ENCODE data around the gene HSD17B3. TPM values are rescaled to one million over a fixed set of nuclear protein-coding genes. Genes with fewer than 3 reads are reported as not detected.
"Not testable (repeated sequence)": the region's sequence is repeated elsewhere in the genome, so short reads cannot be mapped to it uniquely, and the experiment has no call there.

The HSD17B3 gene
- total RNA-seq, 1 donor from 2014 or later: not detected

DNA sequence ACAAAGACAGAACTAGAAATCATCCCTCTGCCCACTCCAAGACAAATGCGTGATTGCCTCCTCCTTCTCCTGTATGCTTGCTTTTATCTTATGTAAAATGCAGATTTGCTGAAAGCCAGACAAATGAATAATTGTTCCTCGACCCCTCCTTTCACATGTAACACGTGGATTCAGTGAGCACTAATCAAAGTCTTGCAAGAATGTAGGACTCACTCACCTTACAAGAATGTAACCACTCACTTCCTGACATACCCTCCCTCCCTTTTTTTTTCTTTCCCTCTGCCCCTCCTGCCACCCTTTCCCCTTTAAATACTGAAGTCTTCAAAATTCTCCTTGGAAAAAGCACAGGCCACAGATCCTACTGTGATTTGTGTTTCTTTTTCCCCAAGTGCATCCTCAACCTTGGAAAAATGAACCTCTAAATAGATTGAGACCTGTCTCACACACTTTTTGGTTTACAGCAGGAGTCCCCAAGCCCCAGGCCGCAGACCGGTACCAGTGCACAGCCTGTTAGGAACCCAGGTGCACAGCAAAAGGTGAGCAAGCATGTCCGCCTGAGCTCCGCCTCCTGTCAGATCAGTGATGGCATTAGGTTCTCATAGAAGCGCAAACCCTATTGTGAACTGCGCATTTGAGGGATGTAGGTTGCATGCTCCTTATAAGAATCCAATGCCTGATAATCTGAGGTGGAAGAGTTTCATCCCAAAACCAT, 29.4 kb upstream of the HSD17B3 start:
- no peaks in the 10 kb centered on the region for H3K4me1 Mint-ChIP-seq (ENCODE audit: unreplicated experiment)
- H3K36me3 Mint-ChIP-seq: peaks cover 5% of the 10 kb centered on the region
- no peak for DNase-seq (ENCODE audit: extremely low spot score, unreplicated experiment)
- H3K4me3 Mint-ChIP-seq: no peak overlapping the region
- peak overlapping the region; percentile 9 for H3K27ac Mint-ChIP-seq
- no peaks in the 10 kb centered on the region for H3K27me3 Mint-ChIP-seq
- TF ChIP-seq, protein P1, sequence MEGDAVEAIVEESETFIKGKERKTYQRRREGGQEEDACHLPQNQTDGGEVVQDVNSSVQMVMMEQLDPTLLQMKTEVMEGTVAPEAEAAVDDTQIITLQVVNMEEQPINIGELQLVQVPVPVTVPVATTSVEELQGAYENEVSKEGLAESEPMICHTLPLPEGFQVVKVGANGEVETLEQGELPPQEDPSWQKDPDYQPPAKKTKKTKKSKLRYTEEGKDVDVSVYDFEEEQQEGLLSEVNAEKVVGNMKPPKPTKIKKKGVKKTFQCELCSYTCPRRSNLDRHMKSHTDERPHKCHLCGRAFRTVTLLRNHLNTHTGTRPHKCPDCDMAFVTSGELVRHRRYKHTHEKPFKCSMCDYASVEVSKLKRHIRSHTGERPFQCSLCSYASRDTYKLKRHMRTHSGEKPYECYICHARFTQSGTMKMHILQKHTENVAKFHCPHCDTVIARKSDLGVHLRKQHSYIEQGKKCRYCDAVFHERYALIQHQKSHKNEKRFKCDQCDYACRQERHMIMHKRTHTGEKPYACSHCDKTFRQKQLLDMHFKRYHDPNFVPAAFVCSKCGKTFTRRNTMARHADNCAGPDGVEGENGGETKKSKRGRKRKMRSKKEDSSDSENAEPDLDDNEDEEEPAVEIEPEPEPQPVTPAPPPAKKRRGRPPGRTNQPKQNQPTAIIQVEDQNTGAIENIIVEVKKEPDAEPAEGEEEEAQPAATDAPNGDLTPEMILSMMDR (conservative IDR thresholded peaks at IDR 0.05): no peak
- H3K9me3 Mint-ChIP-seq: no peaks in the 10 kb centered on the region

DNA sequence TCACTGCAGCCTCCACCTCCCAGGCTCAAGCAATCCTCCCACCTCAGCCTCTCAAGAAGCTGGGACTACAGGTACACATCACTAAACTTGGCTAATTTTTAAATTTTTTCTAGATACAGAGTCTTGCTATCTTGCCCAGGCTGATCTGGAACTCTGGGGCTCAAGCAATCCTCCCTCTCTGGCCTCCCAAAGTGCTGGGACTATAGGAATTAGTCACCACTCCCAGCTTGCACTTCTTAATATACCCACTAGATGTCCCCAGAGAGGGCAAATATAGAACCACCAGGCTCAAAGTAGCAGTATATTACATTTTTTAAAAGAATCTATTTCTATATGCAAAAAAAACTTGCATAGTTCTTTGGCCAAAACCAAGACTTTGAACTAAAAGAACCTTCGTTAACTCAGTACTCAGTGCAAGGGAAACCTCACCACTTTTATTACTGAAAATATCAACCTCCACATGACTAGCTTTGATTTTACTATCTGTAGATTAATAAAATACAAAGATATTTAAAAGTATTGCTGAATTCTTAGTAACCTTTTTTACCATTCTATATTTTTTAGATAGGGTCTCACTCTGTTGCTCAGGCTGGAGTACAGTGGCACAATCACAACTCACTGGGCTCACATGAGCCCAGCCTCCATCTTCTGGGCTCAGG, 25.8 kb upstream of the HSD17B3 start:
- no peaks in the 10 kb centered on the region for H3K27me3 Mint-ChIP-seq
- no peaks in the 10 kb centered on the region for H3K9me3 Mint-ChIP-seq
- TF ChIP-seq, protein P1 (conservative IDR thresholded peaks at IDR 0.05): peak; percentile 90
- H3K27ac Mint-ChIP-seq: no peak overlapping the region
- H3K4me3 Mint-ChIP-seq: no peak overlapping the region
- H3K36me3 Mint-ChIP-seq: no peaks in the 10 kb centered on the region
- DNase-seq (ENCODE audit: extremely low spot score, unreplicated experiment): no peak
- no peaks in the 10 kb centered on the region for H3K4me1 Mint-ChIP-seq (ENCODE audit: unreplicated experiment)

DNA sequence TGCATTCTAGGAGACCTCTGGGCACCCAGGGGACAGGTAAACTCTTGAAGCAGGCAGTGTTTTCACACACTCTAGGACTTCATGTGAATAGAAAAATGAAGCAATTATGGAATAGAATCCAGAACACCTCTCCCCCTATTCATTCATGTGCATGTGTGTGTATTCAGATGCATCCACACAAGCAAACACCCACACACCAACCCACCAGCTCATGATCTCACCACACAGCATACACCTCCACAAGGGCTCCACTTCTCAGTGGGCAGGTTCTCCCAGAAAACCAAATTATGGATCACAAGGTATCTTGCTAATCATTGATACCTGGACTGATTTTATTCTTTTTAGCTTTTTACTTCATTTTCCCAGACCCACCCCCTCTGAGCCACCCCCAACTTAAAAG, 21.2 kb upstream of the HSD17B3 start:
- Mint-ChIP-seq H3K27me3 (no peaks in the 10 kb centered on the region), H3K27ac (no peak overlapping the region)
- DNase-seq (ENCODE audit: extremely low spot score, unreplicated experiment): no peak

DNA sequence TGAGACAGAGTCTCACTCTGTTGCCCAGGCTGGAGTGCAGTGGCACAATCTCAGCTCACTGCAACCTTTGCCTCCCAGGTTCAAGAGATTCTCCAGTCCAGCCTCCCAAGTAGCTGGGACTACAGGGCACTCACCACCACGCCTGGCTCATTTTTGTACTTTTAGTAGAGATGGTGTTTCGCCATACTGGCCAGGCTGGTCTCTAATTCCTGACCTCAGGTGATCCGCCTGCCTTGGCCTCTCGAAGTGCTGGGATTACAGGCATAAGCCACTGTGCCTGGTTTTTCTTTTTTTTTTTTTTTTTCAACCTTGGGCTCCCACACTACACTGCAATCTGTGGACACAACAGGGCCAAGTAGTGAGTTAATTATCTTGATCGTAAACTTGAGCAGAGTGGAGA, 20.8 kb upstream of the HSD17B3 start:
- H3K36me3 Mint-ChIP-seq; H3K4me1 Mint-ChIP-seq (ENCODE audit: unreplicated experiment); DNase-seq (ENCODE audit: extremely low spot score, unreplicated experiment); H3K27me3 Mint-ChIP-seq; H3K9me3 Mint-ChIP-seq; H3K27ac Mint-ChIP-seq; H3K4me3 Mint-ChIP-seq: not testable (repeated sequence)

More for the DNA sequence above, 21.2 kb upstream of the HSD17B3 start:
- Mint-ChIP-seq H3K4me1 (ENCODE audit: unreplicated experiment) (no peaks in the 10 kb centered on the region), H3K36me3 (no peaks in the 10 kb centered on the region), H3K9me3 (no peaks in the 10 kb centered on the region), H3K4me3 (no peak overlapping the region)
- TF ChIP-seq, protein P1 (conservative IDR thresholded peaks at IDR 0.05): no peak

DNA sequence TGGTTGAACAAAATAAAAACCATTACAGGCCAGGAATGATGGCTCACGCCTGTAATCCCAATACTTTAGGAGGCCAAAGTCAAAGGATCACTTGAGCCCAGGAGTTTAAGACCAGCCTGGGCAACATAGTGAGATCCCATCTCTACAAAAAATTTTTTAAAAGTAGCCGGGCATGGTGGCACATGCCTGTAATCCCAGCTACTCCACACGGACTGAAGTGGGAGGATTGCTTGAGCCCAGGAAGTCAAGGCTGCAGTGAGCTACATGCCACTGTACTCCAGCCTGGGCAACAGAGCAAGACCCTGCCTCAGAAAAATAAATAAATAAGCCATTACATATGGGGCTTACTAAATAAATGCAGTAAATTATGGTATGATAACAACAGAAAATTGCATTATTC, 20.2 kb upstream of the HSD17B3 start:
- not testable (repeated sequence) for H3K4me1 Mint-ChIP-seq (ENCODE audit: unreplicated experiment); H3K4me3 Mint-ChIP-seq; H3K27me3 Mint-ChIP-seq; H3K9me3 Mint-ChIP-seq; DNase-seq (ENCODE audit: extremely low spot score, unreplicated experiment); H3K27ac Mint-ChIP-seq; H3K36me3 Mint-ChIP-seq

DNA sequence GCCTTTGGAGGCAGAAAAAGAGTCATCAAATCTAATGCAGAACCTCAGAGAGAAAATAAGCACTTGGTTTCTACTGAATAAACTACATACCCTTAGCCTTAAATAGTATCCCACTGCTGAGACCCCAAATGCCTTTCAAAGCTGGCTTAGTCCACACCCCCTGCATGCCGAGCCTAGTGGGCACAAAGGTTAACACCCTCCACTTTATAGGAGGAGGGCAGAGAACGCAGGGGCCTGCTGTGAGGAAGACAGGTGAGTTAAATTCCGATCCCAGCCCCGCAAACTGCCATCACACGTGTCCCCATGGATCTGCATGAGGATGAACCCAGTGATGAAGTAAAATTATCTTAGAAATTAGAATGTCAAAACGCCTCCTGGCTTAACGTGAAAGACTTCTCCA, 19.5 kb upstream of the HSD17B3 start:
- H3K4me1 Mint-ChIP-seq (ENCODE audit: unreplicated experiment): peaks cover 7% of the 10 kb centered on the region
- DNase-seq (ENCODE audit: extremely low spot score, unreplicated experiment): no peak
- no peaks in the 10 kb centered on the region for H3K27me3 Mint-ChIP-seq
- no peaks in the 10 kb centered on the region for H3K9me3 Mint-ChIP-seq
- no peak overlapping the region for H3K27ac Mint-ChIP-seq
- TF ChIP-seq, protein P1 (conservative IDR thresholded peaks at IDR 0.05): no peak
- H3K4me3 Mint-ChIP-seq: no peak overlapping the region
- peaks cover 4% of the 10 kb centered on the region for H3K36me3 Mint-ChIP-seq
